ENCODE measurements around the gene GATB.

- TF ChIP-seq POLR2AphosphoS5 (IDR thresholded peaks at IDR 0.05) (no peak), CTCF (IDR thresholded peaks at IDR 0.05) (no peak), POLR2A (IDR thresholded peaks at IDR 0.05) (no peak), EP300 (IDR thresholded peaks at IDR 0.05) (no peak)
Observed at GRCh38 chr4:151777471-151777870, 16.7 kb upstream of the GATB start.
